Measurements from ENCODE around the gene OLFM1. TPM values are rescaled to one million over a fixed set of nuclear protein-coding genes. Genes with fewer than 3 reads are reported as not detected.

OLFM1 gene
- total and polyA plus RNA-seq, 7 donors: 4.8 to 23.1 (median 11.2) TPM

DNA sequence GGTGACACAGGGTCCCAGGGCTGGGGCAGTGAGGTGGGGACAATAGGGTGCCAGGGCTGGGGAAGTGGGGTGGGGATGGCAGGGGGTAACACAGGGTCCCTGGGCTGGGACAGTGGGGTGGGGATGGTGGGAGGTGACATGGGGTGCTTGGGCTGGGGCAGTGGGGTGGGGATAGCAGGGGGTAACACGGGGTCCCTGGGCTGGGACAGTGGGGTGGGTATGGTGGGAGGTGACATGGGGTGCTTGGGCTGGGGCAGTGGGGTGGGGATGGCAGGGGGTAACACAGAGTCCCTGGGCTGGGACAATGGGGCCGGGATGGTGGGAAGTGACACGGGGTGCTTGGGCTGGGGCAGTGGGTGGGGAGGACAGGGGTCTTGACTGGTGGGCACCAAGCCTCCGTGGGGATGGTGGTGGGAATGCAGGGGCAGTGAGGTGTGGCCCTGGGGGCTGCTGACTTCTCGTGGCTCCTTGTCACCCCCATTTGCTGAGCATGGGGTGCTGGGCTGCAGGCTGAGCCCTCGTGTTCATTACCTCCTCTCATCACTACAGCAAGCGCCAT, 41.7 kb downstream of the OLFM1 start:
- TF ChIP-seq, protein P1, sequence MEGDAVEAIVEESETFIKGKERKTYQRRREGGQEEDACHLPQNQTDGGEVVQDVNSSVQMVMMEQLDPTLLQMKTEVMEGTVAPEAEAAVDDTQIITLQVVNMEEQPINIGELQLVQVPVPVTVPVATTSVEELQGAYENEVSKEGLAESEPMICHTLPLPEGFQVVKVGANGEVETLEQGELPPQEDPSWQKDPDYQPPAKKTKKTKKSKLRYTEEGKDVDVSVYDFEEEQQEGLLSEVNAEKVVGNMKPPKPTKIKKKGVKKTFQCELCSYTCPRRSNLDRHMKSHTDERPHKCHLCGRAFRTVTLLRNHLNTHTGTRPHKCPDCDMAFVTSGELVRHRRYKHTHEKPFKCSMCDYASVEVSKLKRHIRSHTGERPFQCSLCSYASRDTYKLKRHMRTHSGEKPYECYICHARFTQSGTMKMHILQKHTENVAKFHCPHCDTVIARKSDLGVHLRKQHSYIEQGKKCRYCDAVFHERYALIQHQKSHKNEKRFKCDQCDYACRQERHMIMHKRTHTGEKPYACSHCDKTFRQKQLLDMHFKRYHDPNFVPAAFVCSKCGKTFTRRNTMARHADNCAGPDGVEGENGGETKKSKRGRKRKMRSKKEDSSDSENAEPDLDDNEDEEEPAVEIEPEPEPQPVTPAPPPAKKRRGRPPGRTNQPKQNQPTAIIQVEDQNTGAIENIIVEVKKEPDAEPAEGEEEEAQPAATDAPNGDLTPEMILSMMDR (IDR thresholded peaks at IDR 0.05): no peak
- 93 to 94% (median 93%) methylated on average over 6 to 7 of the region's 7 CpGs for WGBS, 3 donors
- no peak for ATAC-seq
- Histone ChIP-seq H3K4me3 (no peak overlapping the region), H3K36me3 (ENCODE audit: insufficient read depth in 1 of 2, low read depth in 1 of 2) (no peaks in the 10 kb centered on the region), H3K9me3 (no peaks in the 10 kb centered on the region), H3K4me1 (peaks cover 9% of the 10 kb centered on the region), H3K27ac (no peak overlapping the region), H3K27me3 (ENCODE audit: insufficient read depth in 3 of 3, low read length in 2 of 3) (no peaks in the 10 kb centered on the region)
- intact Hi-C loops (cut with DNase I): no loop called here
- DNase-seq: no peak

DNA sequence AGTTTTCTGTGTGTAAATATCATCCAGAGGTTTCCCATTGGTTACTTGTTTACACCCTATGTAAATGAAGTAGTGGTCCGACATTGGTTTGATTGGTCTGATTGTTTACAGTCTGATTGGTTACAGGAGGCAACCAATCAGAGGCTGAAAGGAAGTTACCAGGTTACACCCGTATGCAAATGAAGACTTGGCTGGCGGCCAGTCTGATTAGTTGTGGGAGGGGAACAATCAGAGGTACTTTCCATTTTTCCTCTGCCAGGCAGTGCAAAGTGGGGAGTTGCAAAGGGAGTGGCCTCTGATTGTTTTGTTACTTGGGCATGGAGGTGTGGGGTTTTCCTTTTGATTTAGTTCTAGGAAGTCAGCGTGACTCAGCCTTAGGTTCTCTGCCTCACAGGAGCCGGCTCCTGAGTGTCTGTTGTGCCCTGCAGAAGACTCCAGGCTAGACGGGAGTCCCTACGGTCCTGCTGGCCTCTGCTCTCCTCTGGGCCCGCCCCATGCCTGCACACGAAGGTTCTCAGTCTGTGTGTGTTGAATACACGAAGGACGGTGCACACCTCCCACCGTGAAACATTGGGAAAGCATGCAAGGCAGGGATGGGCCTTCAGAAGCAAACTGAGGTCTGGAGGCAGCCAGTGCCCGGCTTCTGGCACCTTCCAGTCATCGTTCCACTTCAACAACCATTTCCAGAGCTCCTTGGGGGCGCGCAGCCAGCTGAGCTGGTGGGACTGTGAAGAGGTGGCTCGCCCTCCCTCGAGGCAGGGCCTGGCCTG, 42.9 kb downstream of the OLFM1 start:
- WGBS, 3 donors: 73 to 80% (median 77%) methylated on average over 18 of the region's 18 CpGs
- Histone ChIP-seq H3K4me1 (peaks cover 9% of the 10 kb centered on the region), H3K4me3 (no peak overlapping the region), H3K36me3 (ENCODE audit: insufficient read depth in 1 of 2, low read depth in 1 of 2) (no peaks in the 10 kb centered on the region), H3K27me3 (ENCODE audit: insufficient read depth in 3 of 3, low read length in 2 of 3) (no peaks in the 10 kb centered on the region), H3K27ac (no peak overlapping the region), H3K9me3 (no peaks in the 10 kb centered on the region)
- no peak for DNase-seq
- no peak for ATAC-seq
- TF ChIP-seq, protein P1 (IDR thresholded peaks at IDR 0.05): no peak
- intact Hi-C loops (cut with DNase I): no loop called here

DNA sequence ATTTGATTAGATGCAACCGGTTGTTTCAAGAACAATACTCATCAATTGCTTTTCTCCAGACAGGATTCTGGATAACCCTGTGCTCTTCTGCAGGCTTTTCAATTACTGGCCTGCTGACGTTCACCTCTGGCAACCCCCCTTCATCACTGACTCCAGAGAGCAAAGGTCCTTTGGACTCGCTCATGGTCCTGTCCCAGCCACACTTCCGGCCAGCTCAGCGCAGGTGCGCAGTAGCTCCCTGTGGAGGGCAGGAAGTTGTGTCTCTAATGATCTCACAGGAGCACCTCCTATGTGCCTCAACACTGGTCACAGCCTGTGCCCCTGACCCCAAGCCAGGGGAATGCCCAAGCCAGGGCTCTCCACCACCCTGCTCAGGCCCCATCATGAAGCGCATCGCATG, 44.0 kb downstream of the OLFM1 start:
- H3K36me3 ChIP-seq (ENCODE audit: insufficient read depth in 1 of 2, low read depth in 1 of 2): no peaks in the 10 kb centered on the region
- H3K9me3 ChIP-seq: no peaks in the 10 kb centered on the region
- TF ChIP-seq, protein P1 (IDR thresholded peaks at IDR 0.05): no peak
- ATAC-seq (no peak), DNase-seq (no peak)
- H3K27me3 ChIP-seq (ENCODE audit: insufficient read depth in 3 of 3, low read length in 2 of 3): no peaks in the 10 kb centered on the region
- H3K4me3 ChIP-seq: no peak overlapping the region
- peaks cover 4% of the 10 kb centered on the region for H3K4me1 ChIP-seq
- no peak overlapping the region for H3K27ac ChIP-seq
- intact Hi-C loops (cut with DNase I): no loop called here
- WGBS, 3 donors: 85 to 86% (median 85%) methylated on average over 8 of the region's 8 CpGs

DNA sequence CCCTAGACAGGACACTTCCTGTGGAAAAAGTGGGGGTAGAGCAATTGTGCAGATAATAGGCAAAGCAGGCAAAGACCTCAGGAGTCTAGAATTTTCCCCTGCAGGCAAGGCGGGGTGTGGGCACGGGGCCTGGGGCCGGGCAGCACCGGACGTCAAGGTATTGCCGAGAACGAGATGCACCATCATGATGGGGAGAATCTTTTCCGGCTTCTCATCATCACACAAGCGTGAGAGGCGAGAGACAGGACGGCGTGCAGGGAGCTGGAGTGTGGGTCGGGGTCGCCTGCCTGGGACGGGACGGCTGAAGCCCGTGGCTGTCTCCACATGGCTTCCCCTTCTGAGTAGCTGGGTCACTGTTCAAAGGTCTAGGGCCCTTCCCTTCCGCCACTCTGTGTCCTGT, 44.5 kb downstream of the OLFM1 start:
- H3K9me3 ChIP-seq: no peaks in the 10 kb centered on the region
- intact Hi-C loops (cut with DNase I): no loop called here
- no peak overlapping the region for H3K4me3 ChIP-seq
- peaks cover 3% of the 10 kb centered on the region for H3K4me1 ChIP-seq
- TF ChIP-seq, protein P1 (IDR thresholded peaks at IDR 0.05): no peak
- no peak overlapping the region for H3K27ac ChIP-seq
- H3K27me3 ChIP-seq (ENCODE audit: insufficient read depth in 3 of 3, low read length in 2 of 3): no peaks in the 10 kb centered on the region
- no peaks in the 10 kb centered on the region for H3K36me3 ChIP-seq (ENCODE audit: insufficient read depth in 1 of 2, low read depth in 1 of 2)
- ATAC-seq (no peak), DNase-seq (no peak)
- WGBS, 3 donors: 89 to 97% (median 91%) methylated on average over 17 to 18 of the region's 18 CpGs

All from psoas muscle (tissue), 8 donors.